Activated naive CD4-positive, alpha-beta T cell treated with anti-CD3 and anti-CD28 coated beads for 36 hours (primary cell): ENCODE data around the gene SLC18A2. TPM values are rescaled to one million over a fixed set of nuclear protein-coding genes. Genes with fewer than 3 reads are reported as not detected.

Source experiments
- CTCF ChIA-PET: fragments of 350-600 bp; sonication (Branson Sonifier 250); formaldehyde crosslinking; loops from one replicate; lab custom pipeline; 2021; ENCODE audit warnings: antibody characterized with exemption; lab: Charles Lee
- DNase-seq: peaks from one replicate; pipeline ENCODE4 v3.0.0-alpha.2; 2020
- H3K27ac Mint-ChIP-seq: one replicate; pipeline ENCODE4 v1.8.0; 2021; ENCODE audit warnings: mild to moderate bottlenecking, mixed read lengths
- H3K27me3 Mint-ChIP-seq: one replicate; pipeline ENCODE4 v1.8.0; 2021; ENCODE audit warnings: low read depth, mixed read lengths
- H3K36me3 Mint-ChIP-seq: one replicate; pipeline ENCODE4 v1.8.0; 2021; ENCODE audit warnings: low read depth, mixed read lengths
- H3K4me1 Mint-ChIP-seq: one replicate; pipeline ENCODE4 v1.8.0; 2021; ENCODE audit warnings: low read depth, mixed read lengths
- H3K4me3 Mint-ChIP-seq: one replicate; pipeline ENCODE4 v1.8.0; 2021; ENCODE audit warnings: mild to moderate bottlenecking, moderate library complexity, mixed read lengths
- H3K9me3 Mint-ChIP-seq: one replicate; pipeline ENCODE4 v1.8.0; 2021; ENCODE audit warnings: mixed read lengths
- intact Hi-C: fragments of 100-400 bp; cut with micrococcal nuclease; formaldehyde crosslinking; loops from one replicate; pipeline ENCODE4 v1.15.1; 2023
- total RNA-seq, 2 experiments: library from RNA; stranded (reverse); gene quantifications; one replicate each; pipeline ENCODE4 v1.2.3, GENCODE V29; 2021

SLC18A2 gene
- total RNA-seq, result not detected

DNA sequence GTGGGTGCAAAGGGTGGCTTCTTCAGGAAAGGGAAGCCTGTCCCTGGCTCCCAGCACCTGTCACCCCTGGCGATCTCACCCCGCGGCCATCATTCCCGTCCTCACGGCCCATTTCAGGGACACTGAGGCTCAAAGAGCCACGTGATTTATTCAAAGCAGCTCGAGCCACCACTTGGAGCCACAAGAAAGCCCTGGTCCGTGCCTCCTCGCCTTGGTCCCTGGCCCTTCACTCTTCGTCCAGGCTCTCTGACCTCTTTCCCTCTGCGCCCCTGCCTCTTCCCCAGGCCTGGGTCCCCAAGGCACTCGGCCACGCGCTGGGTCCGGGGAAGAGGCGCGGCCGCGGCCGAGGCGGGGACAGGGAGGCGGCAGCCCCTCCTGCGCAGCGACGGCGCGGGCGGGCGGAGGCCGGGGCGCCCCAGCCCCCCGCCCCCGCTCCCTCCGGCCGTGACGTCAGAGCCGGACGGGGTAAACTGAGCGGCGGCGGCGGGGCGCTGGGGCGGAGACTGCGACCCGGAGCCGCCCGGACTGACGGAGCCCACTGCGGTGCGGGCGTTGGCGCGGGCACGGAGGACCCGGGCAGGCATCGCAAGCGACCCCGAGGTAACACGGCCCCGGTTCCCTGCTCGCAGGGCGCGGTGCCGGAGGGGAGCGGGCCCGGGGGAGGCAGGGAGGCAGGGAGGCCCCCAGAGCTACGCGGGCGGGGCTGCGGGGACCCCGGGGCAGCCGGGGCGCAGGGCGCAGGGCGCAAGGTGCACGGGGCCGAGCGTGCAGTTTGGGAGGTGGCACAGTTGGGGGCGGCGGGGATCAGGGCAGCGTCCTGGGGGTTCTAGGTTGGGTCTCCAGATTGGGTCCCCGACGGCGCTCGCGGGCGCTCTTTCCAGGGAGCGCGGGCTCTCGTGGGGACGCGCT is at the start of gene SLC18A2:
SLC18A2 (plus strand) TSS at position 494 of the 909 bp plus-strand sequence. CDS start 580 bp downstream, outside the sequence.
- Mint-ChIP-seq H3K36me3 (no peaks in the 10 kb centered on the region), H3K27ac (no peak within 1 kb of the TSS), H3K9me3 (peaks cover 1% of the 10 kb centered on the region), H3K27me3 (peaks cover 49% of the 10 kb centered on the region), H3K4me3 (peak within 1 kb of the TSS; percentile 34), H3K4me1 (peaks cover 4% of the 10 kb centered on the region)
- CTCF ChIA-PET, result interaction anchor here (1.4 kb wide), 1 partner anchor 24 kb away, joined by 3 read pairs; no protein-coding TSS in a partner anchor
- DNase-seq, result no peak
- intact Hi-C loops, result no loop called here

DNA sequence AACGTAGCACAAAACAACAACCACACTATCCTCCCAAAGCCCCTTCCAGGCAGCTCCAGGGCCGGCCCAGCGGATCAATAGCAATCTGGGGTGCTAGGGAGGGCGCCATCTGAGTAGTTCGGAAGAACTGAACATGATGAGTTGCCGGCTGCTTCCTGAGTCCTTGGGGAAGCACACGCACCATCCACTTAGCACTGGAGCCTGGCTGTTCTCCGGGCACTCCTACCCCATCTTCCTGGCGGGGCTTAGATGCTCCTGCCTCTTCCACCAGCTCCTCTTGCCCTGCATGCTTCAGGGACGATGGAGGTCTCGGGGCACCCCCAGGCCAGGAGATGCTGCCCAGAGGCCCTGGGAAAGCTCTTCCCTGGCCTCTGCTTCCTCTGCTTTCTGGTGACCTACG is 43.7 kb upstream of the SLC18A2 start, which contains the start of gene KCNK18:
KCNK18 (plus strand) TSS at position 301 of the 400 bp plus-strand sequence; CDS start at position 301, 0 bp downstream.
- no peak for DNase-seq
- H3K4me3 Mint-ChIP-seq, result no peak within 1 kb of the TSS
- H3K36me3 Mint-ChIP-seq, result no peaks in the 10 kb centered on the region

DNA sequence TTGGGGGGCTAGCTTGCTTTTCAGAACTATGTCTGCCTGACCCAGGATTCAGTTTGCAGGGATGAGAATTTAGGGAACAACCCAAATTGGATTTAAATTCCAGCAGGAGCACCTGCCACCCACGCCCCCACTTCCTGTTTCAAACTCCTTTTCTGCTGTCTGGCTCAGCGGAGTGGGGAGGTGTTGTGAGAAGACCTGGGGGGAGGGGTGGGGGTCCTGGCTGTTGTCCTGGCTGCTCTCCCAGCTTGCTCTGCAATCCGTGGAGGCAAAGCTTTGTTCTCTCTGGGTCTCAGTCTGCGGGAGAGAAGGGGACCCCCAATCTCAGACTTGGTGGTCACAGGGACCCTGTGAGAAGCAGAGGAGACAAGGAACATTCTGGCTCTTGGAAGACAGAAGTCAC is 42.8 kb upstream of the SLC18A2 start:
- CTCF ChIA-PET, result interaction anchor here (0.6 to 2.8 kb wide), 2 partner anchors 19 to 28 kb away, joined by 4 to 9 read pairs; no protein-coding TSS in a partner anchor
- intact Hi-C loops, result no loop called here
- Mint-ChIP-seq H3K9me3 (peaks cover 3% of the 10 kb centered on the region), H3K4me3 (no peak overlapping the region), H3K27me3 (peaks cover 4% of the 10 kb centered on the region), H3K36me3 (no peaks in the 10 kb centered on the region), H3K27ac (no peak overlapping the region), H3K4me1 (no peaks in the 10 kb centered on the region)
- DNase-seq, result no peak

More for the DNA sequence above, 43.7 kb upstream of the SLC18A2 start, which contains the start of gene KCNK18:
- peaks cover 3% of the 10 kb centered on the region for H3K9me3 Mint-ChIP-seq
- intact Hi-C loops, result no loop called here
- peaks cover 5% of the 10 kb centered on the region for H3K27me3 Mint-ChIP-seq
- H3K27ac Mint-ChIP-seq, result no peak within 1 kb of the TSS
- no peaks in the 10 kb centered on the region for H3K4me1 Mint-ChIP-seq
- CTCF ChIA-PET, result interaction anchor here (2.8 kb wide), 1 partner anchor 19 kb away, joined by 9 read pairs; no protein-coding TSS in a partner anchor

DNA sequence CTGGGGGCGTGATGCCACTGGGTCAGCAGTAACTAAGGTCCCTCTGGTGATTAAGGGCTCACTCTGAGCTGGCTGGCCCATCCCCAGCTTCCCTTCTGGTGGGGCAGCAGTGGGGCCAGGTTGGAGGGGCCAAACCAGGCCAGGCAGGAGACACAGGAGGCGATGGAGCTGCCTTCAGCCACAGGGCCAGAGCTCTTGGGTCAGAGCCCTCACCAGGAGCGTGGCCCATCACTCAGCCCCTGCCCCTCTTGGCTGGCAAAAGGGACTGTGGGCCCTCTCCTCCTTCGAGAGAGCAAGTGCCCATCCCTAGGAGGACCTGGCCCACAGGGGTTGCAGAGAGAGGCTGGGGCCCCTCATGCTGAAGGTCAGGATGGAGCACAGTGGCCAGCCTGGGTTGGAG is 39.1 kb upstream of the SLC18A2 start:
- Mint-ChIP-seq H3K27me3 (peaks cover 12% of the 10 kb centered on the region), H3K4me3 (no peak overlapping the region), H3K9me3 (peaks cover 3% of the 10 kb centered on the region), H3K27ac (no peak overlapping the region), H3K4me1 (no peaks in the 10 kb centered on the region), H3K36me3 (no peaks in the 10 kb centered on the region)
- DNase-seq, result no peak
- intact Hi-C loops, result no loop called here
- CTCF ChIA-PET, result interaction anchor here (1.5 kb wide), 1 partner anchor 15 kb away, joined by 4 read pairs; no protein-coding TSS in a partner anchor

DNA sequence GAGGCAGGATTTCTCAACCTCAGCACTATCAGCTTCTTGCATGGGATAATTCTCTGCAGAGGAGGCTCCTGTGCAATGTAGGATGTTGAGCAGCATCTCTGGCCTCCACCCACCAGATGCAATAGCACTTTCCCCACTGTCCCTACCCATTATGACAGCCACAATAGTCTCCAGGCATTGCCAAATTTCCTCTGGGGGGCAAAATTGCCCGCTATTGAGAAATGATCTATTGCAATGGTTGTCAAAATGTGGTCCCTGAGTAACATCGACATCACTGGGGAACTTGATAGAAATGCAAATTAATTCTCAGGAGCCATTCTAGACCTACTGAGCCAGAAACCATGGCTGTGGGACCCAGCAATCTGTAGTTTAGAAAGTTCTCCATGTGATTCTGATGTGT is 36.6 kb upstream of the SLC18A2 start:
- H3K36me3 Mint-ChIP-seq, result no peaks in the 10 kb centered on the region
- CTCF ChIA-PET, result no interaction called here

DNA sequence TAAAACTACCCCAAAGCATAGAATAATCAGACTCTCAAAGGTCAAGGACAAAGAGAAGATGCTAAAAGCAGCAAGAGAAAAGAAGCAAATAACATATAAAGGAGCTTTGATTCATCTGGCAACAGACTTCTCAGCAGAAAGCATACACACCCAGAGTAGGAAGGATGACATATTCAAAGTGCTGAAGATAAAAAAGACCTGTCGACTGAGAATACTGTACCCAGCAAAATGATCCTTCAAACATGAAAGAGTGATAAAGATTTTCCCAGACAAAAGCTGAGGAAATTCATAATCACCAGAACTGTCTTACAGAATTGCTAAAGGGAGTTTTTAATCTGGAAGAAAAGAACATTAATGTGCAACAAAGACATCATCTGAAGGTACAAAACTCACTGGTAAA is 28.7 kb upstream of the SLC18A2 start:
- intact Hi-C loops, result no loop called here
- Mint-ChIP-seq H3K4me3 (no peak overlapping the region), H3K27me3 (peaks cover 47% of the 10 kb centered on the region)

More for the DNA sequence above, 36.6 kb upstream of the SLC18A2 start:
- intact Hi-C loops, result no loop called here
- Mint-ChIP-seq H3K27me3 (peaks cover 24% of the 10 kb centered on the region), H3K4me1 (no peaks in the 10 kb centered on the region), H3K9me3 (peaks cover 3% of the 10 kb centered on the region), H3K27ac (no peak overlapping the region), H3K4me3 (no peak overlapping the region)
- DNase-seq, result no peak

DNA sequence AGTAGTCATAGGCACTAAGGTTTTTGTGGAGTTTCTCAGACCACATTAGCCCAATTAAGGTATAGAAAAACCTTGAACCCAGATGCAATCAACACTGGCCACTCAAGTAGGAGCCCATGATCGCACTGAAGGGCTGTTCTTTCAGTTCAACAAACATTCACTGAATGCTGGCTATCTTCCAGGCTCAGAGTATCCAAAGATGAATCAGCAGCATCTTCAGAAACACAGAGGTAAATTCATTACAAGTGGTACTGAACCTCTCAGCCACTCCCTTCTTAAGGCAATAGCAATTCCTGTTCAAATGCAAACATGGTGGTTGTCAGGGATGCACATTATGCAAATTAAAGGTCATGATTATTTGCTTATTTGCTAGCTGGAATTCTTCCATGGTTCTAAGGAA is 26.5 kb upstream of the SLC18A2 start:
- no peak for DNase-seq
- Mint-ChIP-seq H3K36me3 (no peaks in the 10 kb centered on the region), H3K4me3 (no peak overlapping the region), H3K27me3 (peaks cover 49% of the 10 kb centered on the region), H3K27ac (no peak overlapping the region), H3K9me3 (peaks cover 13% of the 10 kb centered on the region), H3K4me1 (no peaks in the 10 kb centered on the region)
- CTCF ChIA-PET, result interaction anchor here (0.6 kb wide), 1 partner anchor 124 kb away, joined by 3 read pairs; no protein-coding TSS in a partner anchor
- intact Hi-C loops, result no loop called here

More for the DNA sequence above, 28.7 kb upstream of the SLC18A2 start:
- no peaks in the 10 kb centered on the region for H3K36me3 Mint-ChIP-seq
- no peaks in the 10 kb centered on the region for H3K4me1 Mint-ChIP-seq
- no peak for DNase-seq
- CTCF ChIA-PET, result no interaction called here
- H3K9me3 Mint-ChIP-seq, result peaks cover 13% of the 10 kb centered on the region
- no peak overlapping the region for H3K27ac Mint-ChIP-seq

DNA sequence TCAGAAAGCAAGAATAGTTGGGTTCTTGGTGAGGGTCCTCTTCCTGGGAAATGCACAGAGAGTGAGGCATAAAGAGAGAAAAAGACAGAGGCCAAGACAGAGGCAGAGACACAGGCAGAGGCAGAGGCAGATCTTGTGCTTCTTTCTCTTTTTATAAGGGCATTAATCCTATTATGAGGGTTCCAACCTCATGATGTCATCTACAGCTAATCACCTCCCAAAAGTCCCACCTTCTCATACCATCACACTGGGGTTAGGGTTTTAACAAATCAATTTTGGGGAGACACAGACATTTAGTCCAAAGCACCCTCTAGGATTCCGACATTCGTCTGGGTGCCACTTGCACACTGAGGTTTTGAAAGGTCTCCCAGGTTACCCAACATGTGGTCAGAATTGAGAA is 25.8 kb upstream of the SLC18A2 start:
- Mint-ChIP-seq H3K9me3 (peaks cover 13% of the 10 kb centered on the region), H3K4me3 (no peak overlapping the region), H3K27me3 (peaks cover 45% of the 10 kb centered on the region), H3K4me1 (no peaks in the 10 kb centered on the region), H3K36me3 (no peaks in the 10 kb centered on the region), H3K27ac (no peak overlapping the region)
- no peak for DNase-seq
- CTCF ChIA-PET, result interaction anchor here (0.6 kb wide), 1 partner anchor 123 kb away, joined by 3 read pairs; no protein-coding TSS in a partner anchor
- intact Hi-C loops, result loop anchor here (5.0 kb wide), 1 partner anchor 227 kb away; no protein-coding TSS in a partner anchor

DNA sequence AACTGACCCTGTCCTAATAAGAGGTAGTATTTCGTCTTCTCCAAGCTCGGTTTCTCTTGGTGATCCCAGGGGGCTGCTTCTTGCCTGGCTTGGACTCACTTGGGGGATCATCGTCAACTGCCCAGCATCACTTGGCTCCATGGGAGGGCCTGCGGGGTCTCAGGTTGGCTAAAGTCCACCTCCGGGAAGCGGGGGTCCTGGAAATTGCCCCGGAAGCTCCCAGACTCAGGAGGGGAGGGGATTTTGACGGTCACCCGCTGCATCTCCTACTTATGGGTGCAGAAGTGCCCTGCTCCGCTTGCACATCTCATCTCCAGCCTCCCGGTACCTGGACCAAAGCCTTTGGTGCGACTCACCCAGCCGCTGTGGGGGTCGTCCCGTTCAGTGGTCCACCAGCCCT is 24.9 kb upstream of the SLC18A2 start:
- Mint-ChIP-seq H3K9me3 (peaks cover 13% of the 10 kb centered on the region), H3K36me3 (no peaks in the 10 kb centered on the region), H3K27ac (no peak overlapping the region), H3K27me3 (peaks cover 39% of the 10 kb centered on the region), H3K4me3 (no peak overlapping the region), H3K4me1 (no peaks in the 10 kb centered on the region)
- DNase-seq, result no peak
- intact Hi-C loops, result loop anchor here (2.0 to 5.0 kb wide), 3 partner anchors 226 to 1025 kb away; no protein-coding TSS in a partner anchor
- CTCF ChIA-PET, result interaction anchor here (0.5 to 3.7 kb wide), 54 partner anchors 8 to 1050 kb away, joined by 3 to 87 read pairs (median 4); partner anchors contain the start of gene KCNK18

DNA sequence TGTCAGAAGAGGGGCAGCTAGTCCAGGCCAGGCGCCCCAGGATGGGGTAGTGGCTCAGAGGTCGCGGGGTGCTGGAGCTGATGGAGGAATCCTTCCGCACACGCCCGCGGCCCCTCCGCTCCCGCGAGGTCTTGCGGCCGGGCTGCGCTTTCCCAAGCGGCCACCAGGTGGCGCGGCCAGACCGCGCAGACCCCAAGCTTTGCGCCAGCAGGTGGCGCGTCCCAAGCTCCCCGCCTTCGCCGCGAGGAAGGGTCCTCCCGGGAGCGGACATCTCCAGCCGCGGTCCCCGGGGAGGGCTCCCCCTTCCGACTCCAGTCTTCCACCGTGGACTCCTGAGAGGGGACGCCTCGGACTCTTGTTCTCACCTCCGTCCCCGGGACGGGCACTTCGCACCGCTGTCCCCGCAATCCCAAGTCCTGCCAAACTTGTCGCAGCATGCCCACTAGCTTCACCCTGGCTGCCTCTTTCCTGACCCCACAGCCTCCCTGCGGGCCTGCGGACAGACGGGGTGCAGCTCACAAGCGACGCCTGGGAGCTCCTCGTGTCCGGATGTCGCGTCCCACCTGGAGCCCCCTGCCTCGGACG is 24.2 kb upstream of the SLC18A2 start:
- peak; percentile 64 for DNase-seq
- peaks cover 6% of the 10 kb centered on the region for H3K9me3 Mint-ChIP-seq
- H3K27me3 Mint-ChIP-seq, result peaks cover 35% of the 10 kb centered on the region
- no peaks in the 10 kb centered on the region for H3K36me3 Mint-ChIP-seq
- H3K27ac Mint-ChIP-seq, result no peak overlapping the region
- no peaks in the 10 kb centered on the region for H3K4me1 Mint-ChIP-seq
- CTCF ChIA-PET, result interaction anchor here (0.5 to 3.7 kb wide), 65 partner anchors 9 to 1243 kb away, joined by 3 to 87 read pairs (median 4); partner anchors contain the start of genes KCNK18 and SLC18A2
- H3K4me3 Mint-ChIP-seq, result peak overlapping the region; percentile 70
- intact Hi-C loops, result loop anchor here (1.0 to 5.0 kb wide), 5 partner anchors 104 to 1024 kb away; no protein-coding TSS in a partner anchor

DNA sequence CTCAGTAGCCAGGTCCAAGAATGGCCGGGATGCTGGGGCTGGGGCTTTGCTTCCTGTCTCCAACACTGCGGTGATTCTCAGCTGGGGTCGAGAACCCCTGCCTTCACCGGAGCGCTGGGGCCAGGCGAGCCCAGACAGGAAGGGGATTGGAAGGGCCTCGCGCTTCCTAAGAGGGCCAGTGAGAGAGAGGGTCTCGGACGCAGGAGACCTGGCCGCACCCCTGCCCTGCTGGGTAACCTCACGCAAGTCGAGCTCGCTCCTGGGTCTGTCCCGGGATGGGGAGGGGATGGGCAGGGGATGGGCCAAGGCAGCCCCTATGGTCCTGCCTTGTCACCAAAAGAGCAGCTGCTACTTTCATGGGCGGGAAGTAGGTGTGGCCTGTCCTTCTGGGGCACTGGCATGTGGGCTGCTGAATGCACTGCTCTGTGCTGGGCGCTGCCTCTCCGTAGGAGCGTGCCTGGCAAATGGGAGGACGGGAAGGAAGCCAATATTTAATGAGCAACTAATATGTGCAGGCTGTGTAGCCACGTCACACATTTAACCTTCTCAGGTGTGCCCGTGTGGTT is 23.6 kb upstream of the SLC18A2 start:
- Mint-ChIP-seq H3K36me3 (no peaks in the 10 kb centered on the region), H3K27me3 (peaks cover 35% of the 10 kb centered on the region), H3K4me3 (peak overlapping the region; percentile 70), H3K4me1 (no peaks in the 10 kb centered on the region), H3K27ac (no peak overlapping the region), H3K9me3 (peaks cover 2% of the 10 kb centered on the region)
- CTCF ChIA-PET, result interaction anchor here (0.7 to 3.7 kb wide), 56 partner anchors 10 to 1242 kb away, joined by 3 to 87 read pairs (median 4); partner anchors contain the start of genes KCNK18 and SLC18A2
- DNase-seq, result peak; percentile 18
- intact Hi-C loops, result loop anchor here (1.0 to 5.0 kb wide), 5 partner anchors 103 to 1024 kb away; no protein-coding TSS in a partner anchor
